Measurements from ENCODE around the gene CFAP54. TPM values are rescaled to one million over a fixed set of nuclear protein-coding genes. Genes with fewer than 3 reads are reported as not detected.

Gene CFAP54
- total RNA-seq, 1 experiment from 2014 or later: 0.64 TPM

GRCh38 chr12:96912943-96913342 is 423.6 kb downstream of the CFAP54 start:
- in situ Hi-C loops (cut with HindIII; ENCODE audit: low pct_unique_long_range_greater_than_20kb, low sequenced_read_pairs): no loop called here
- Histone ChIP-seq H3K4me1 (ENCODE audit: control insufficient read depth, insufficient read depth, low read length) (peaks cover 8% of the 10 kb centered on the region; the same call in 1 of the 2 replicates), H3K9me3 (ENCODE audit: control insufficient read depth, insufficient read depth, low read depth, low read length) (no peaks in the 10 kb centered on the region), H3K36me3 (ENCODE audit: control insufficient read depth, insufficient read depth, low read length) (0 out of 2 replicates have a peak, but pooled peaks cover 2% of the 10 kb centered on the region), H3K27ac (ENCODE audit: low read length) (no peak overlapping the region), H3K27me3 (ENCODE audit: control insufficient read depth, insufficient read depth, low read length) (no peaks in the 10 kb centered on the region), H3K4me3 (ENCODE audit: low read depth in 2 of 2, low read length in 2 of 2) (no peak overlapping the region)
- no peak for TF ChIP-seq TCF7L2 (IDR thresholded peaks at IDR 0.05; ENCODE audit: low read depth, low read length)
- POLR2A ChIA-PET: no interaction called here
- DNase-seq (ENCODE audit: low read depth, low spot score): no peak
- no peak for ATAC-seq
- CTCF ChIA-PET: interaction anchor here (0.6 kb wide), 1 partner anchor 499 kb away, joined by 3 read pairs; no protein-coding TSS in a partner anchor
- intact Hi-C loops (cut with micrococcal nuclease; ENCODE audit: unreplicated experiment): no loop called here
- BruUV-seq (replicated peaks): no TSS peak

- no TSS peak for BruUV-seq (replicated peaks)
- no peak overlapping the region for H3K4me3 ChIP-seq (ENCODE audit: low read depth in 2 of 2, low read length in 2 of 2)
- ATAC-seq: no peak
- in situ Hi-C loops (cut with HindIII; ENCODE audit: low pct_unique_long_range_greater_than_20kb, low sequenced_read_pairs) (no loop called here), intact Hi-C loops (cut with micrococcal nuclease; ENCODE audit: unreplicated experiment) (no loop called here)
- no peak overlapping the region for H3K27ac ChIP-seq (ENCODE audit: low read length)
- peaks cover 2% of the 10 kb centered on the region; the same call in 1 of the 2 replicates for H3K36me3 ChIP-seq (ENCODE audit: control insufficient read depth, insufficient read depth, low read length)
- TF ChIP-seq SIN3A (IDR thresholded peaks at IDR 0.05; ENCODE audit: borderline replicate concordance, insufficient read depth, low read depth, low read length) (no peak), POLR2AphosphoS5 (IDR thresholded peaks at IDR 0.05; ENCODE audit: low read depth, low read length) (no peak), REST (IDR thresholded peaks at IDR 0.05; ENCODE audit: insufficient read depth in 1 of 2, low read depth in 2 of 2, low read length in 1 of 2) (no peak), CTCF (IDR thresholded peaks at IDR 0.05) (no peak), TCF7L2 (IDR thresholded peaks at IDR 0.05; ENCODE audit: low read depth, low read length) (no peak)
- POLR2A ChIA-PET: interaction anchor here (0.6 kb wide), 1 partner anchor 589 kb away, joined by 3 read pairs; no protein-coding TSS in a partner anchor
- H3K4me1 ChIP-seq (ENCODE audit: control insufficient read depth, insufficient read depth, low read length): no peaks in the 10 kb centered on the region
- CTCF ChIA-PET: no interaction called here
- DNase-seq (ENCODE audit: low read depth, low spot score): no peak
- no peaks in the 10 kb centered on the region for H3K27me3 ChIP-seq (ENCODE audit: control insufficient read depth, insufficient read depth, low read length)
- H3K9me3 ChIP-seq (ENCODE audit: control insufficient read depth, insufficient read depth, low read depth, low read length): no peaks in the 10 kb centered on the region
Observed at GRCh38 chr12:96919510-96920210, 430.3 kb downstream of the CFAP54 start.

Other genes with a start within 250 kb of the CFAP54 start
- gene CDK17, start 89.1 kb upstream of the CFAP54 start, total RNA-seq (2021; ENCODE audit: unreplicated experiment): 23.2 TPM